SK-N-SH treated with all-trans-retinoic acid at 6 μM for 48 hours (cell line): ENCODE results near the gene MACC1.

Experiments
- ATAC-seq: fragments of 200-7000 bp; cut with Tn5 transposase; 3 replicates; pipeline ENCODE4 v1.9.1; 2020; ENCODE audit warnings: mild to moderate bottlenecking, moderate library complexity
- ARNTL ChIP-seq: fragments of 450-650 bp; formaldehyde crosslinking; IDR thresholded peaks from 2 replicates; pipeline ENCODE4 v1.5.0; 2020; ENCODE audit warnings: low read depth, mild to moderate bottlenecking, moderate library complexity, borderline replicate concordance
- CREB5 ChIP-seq: fragments of 250-450 bp; sonication (Bioruptor Pico); IDR thresholded peaks from 2 replicates; pipeline ENCODE4 v1.5.1; 2020; ENCODE audit warnings: low read depth, mild to moderate bottlenecking, moderate library complexity
- CSDC2 ChIP-seq: fragments of 250-450 bp; sonication (Bioruptor Pico); IDR thresholded peaks from 2 replicates; pipeline ENCODE4 v1.5.0; 2020; ENCODE audit warnings: mild to moderate bottlenecking, moderate library complexity
- ESRRG ChIP-seq: fragments of 250-450 bp; sonication (Bioruptor Pico); IDR thresholded peaks from 2 replicates; pipeline ENCODE4 v1.6.1; 2021; ENCODE audit warnings: mild to moderate bottlenecking
- GLIS3 ChIP-seq: fragments of 250-450 bp; sonication (Bioruptor Pico); IDR thresholded peaks from 2 replicates; pipeline ENCODE4 v1.5.0; 2020; ENCODE audit warnings: mild to moderate bottlenecking, moderate library complexity
- ISL1 ChIP-seq: fragments of 250-450 bp; sonication (Bioruptor Pico); IDR thresholded peaks from 2 replicates; pipeline ENCODE4 v2.1.2; 2022; ENCODE audit warnings: mild to moderate bottlenecking, moderate library complexity
- OSR1 ChIP-seq: fragments of 250-450 bp; sonication (Bioruptor Pico); IDR thresholded peaks from 2 replicates; pipeline ENCODE4 v1.8.0; 2022; ENCODE audit warnings: moderate library complexity, mild to moderate bottlenecking, inconsistent platforms
- PATZ1 ChIP-seq: fragments of 250-450 bp; sonication (Bioruptor Pico); IDR thresholded peaks from 2 replicates; pipeline ENCODE4 v1.8.0; 2020; ENCODE audit warnings: mild to moderate bottlenecking, moderate library complexity, borderline replicate concordance
- POU6F1 ChIP-seq: fragments of 250-450 bp; sonication (Bioruptor Pico); IDR thresholded peaks from 2 replicates; pipeline ENCODE4 v1.8.0; 2021; ENCODE audit warnings: low read depth, mild to moderate bottlenecking, moderate library complexity, borderline replicate concordance
- SNAI2 ChIP-seq: fragments of 250-450 bp; sonication (Bioruptor Pico); IDR thresholded peaks from 2 replicates; pipeline ENCODE4 v1.5.0; 2020; ENCODE audit warnings: mild to moderate bottlenecking, moderate library complexity
- TCF4 ChIP-seq: fragments of 250-450 bp; sonication (Bioruptor Pico); IDR thresholded peaks from 2 replicates; pipeline ENCODE4 v1.8.0; 2021; ENCODE audit warnings: mild to moderate bottlenecking, moderate library complexity, borderline replicate concordance
- TOX ChIP-seq: fragments of 250-450 bp; sonication (Bioruptor Pico); IDR thresholded peaks from 2 replicates; pipeline ENCODE4 v1.8.0; 2021; ENCODE audit warnings: mild to moderate bottlenecking, moderate library complexity, borderline replicate concordance
- TSHZ2 ChIP-seq: fragments of 250-450 bp; sonication (Bioruptor Pico); IDR thresholded peaks from 2 replicates; pipeline ENCODE4 v1.5.0; 2020; ENCODE audit warnings: mild to moderate bottlenecking, moderate library complexity
- ZFP3 ChIP-seq: fragments of 250-450 bp; sonication (Bioruptor Pico); IDR thresholded peaks from 2 replicates; pipeline ENCODE4 v1.5.0; 2020; ENCODE audit warnings: mild to moderate bottlenecking, moderate library complexity
- ZNF565 ChIP-seq: fragments of 450-650 bp; formaldehyde crosslinking; conservative IDR thresholded peaks from 2 replicates; pipeline ENCODE4 v1.5.0; 2020; ENCODE audit warnings: low read depth, mild to moderate bottlenecking, moderate library complexity
- ZNF70 ChIP-seq: fragments of 450-650 bp; formaldehyde crosslinking; IDR thresholded peaks from 2 replicates; pipeline ENCODE4 v1.5.0; 2020; ENCODE audit warnings: mild to moderate bottlenecking, moderate library complexity
- ZNF8 ChIP-seq: fragments of 450-650 bp; formaldehyde crosslinking; IDR thresholded peaks from 2 replicates; pipeline ENCODE4 v1.5.0; 2020; ENCODE audit warnings: mild to moderate bottlenecking, moderate library complexity
- TF ChIP-seq, protein P1 (sequence below): fragments of 250-450 bp; sonication (Bioruptor Pico); IDR thresholded peaks from 2 replicates; pipeline ENCODE4 v1.5.1; 2021; ENCODE audit warnings: mild to moderate bottlenecking, moderate library complexity

The MACC1 gene

GRCh38 chr7:20238754-20239324, 21.7 kb upstream of the MACC1 start:
- TF ChIP-seq ZFP3 (CRISPR knock-in tag) (no peak), TOX (CRISPR knock-in tag) (no peak), ZNF70 (CRISPR knock-in tag) (no peak), SNAI2 (CRISPR knock-in tag) (no peak), TCF4 (CRISPR knock-in tag) (no peak), CREB5 (CRISPR knock-in tag) (no peak), ISL1 (CRISPR knock-in tag) (no peak), GLIS3 (no peak), ARNTL (CRISPR knock-in tag) (no peak), ESRRG (CRISPR knock-in tag) (no peak), ZNF8 (CRISPR knock-in tag) (no peak), CSDC2 (CRISPR knock-in tag) (no peak), POU6F1 (CRISPR knock-in tag) (no peak), OSR1 (CRISPR knock-in tag) (no peak), TSHZ2 (CRISPR knock-in tag) (no peak), ZNF565 (no peak)
- TF ChIP-seq, protein P1, sequence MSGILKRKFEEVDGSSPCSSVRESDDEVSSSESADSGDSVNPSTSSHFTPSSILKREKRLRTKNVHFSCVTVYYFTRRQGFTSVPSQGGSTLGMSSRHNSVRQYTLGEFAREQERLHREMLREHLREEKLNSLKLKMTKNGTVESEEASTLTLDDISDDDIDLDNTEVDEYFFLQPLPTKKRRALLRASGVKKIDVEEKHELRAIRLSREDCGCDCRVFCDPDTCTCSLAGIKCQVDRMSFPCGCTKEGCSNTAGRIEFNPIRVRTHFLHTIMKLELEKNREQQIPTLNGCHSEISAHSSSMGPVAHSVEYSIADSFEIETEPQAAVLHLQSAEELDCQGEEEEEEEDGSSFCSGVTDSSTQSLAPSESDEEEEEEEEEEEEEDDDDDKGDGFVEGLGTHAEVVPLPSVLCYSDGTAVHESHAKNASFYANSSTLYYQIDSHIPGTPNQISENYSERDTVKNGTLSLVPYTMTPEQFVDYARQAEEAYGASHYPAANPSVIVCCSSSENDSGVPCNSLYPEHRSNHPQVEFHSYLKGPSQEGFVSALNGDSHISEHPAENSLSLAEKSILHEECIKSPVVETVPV (CRISPR knock-in tag): no peak
- ATAC-seq: no peak

- no peak for ATAC-seq
- TF ChIP-seq CREB5 (CRISPR knock-in tag) (no peak), POU6F1 (CRISPR knock-in tag) (no peak), TCF4 (CRISPR knock-in tag) (no peak), ISL1 (CRISPR knock-in tag) (no peak), PATZ1 (CRISPR knock-in tag) (no peak), ZNF8 (CRISPR knock-in tag) (no peak)
Measured at GRCh38 chr7:20238194-20238753, 21.1 kb upstream of the MACC1 start.
